ENCODE data around the gene FAM163B.

The FAM163B gene

GRCh38 chr9:133542002-133542401 lies 67.2 kb downstream of the FAM163B start:
- Histone ChIP-seq H3K27me3 (replicated peaks; ENCODE audit: control insufficient read depth, insufficient read depth, low read length) (peaks cover 1% of the 10 kb centered on the region), H3K4me3 (replicated peaks; ENCODE audit: low read depth, low read length) (no peak overlapping the region), H3K36me3 (ENCODE audit: control insufficient read depth, insufficient read depth, low read length) (no peaks in the 10 kb centered on the region)
- no peak for DNase-seq (ENCODE audit: extremely low read depth, insufficient read length)
- TF ChIP-seq CTCF (IDR thresholded peaks at IDR 0.05; ENCODE audit: insufficient read depth, low read length, poor library complexity, severe bottlenecking), result no peak

GRCh38 chr9:133540698-133541025 lies 68.5 kb downstream of the FAM163B start:
- peaks cover 3% of the 10 kb centered on the region for H3K27me3 ChIP-seq (replicated peaks; ENCODE audit: control insufficient read depth, insufficient read depth, low read length)
- peak; percentile 68 for TF ChIP-seq CTCF (IDR thresholded peaks at IDR 0.05; ENCODE audit: insufficient read depth, low read length, poor library complexity, severe bottlenecking)
- H3K36me3 ChIP-seq (ENCODE audit: control insufficient read depth, insufficient read depth, low read length), result no peaks in the 10 kb centered on the region
- peak; percentile 35 for DNase-seq (ENCODE audit: extremely low read depth, insufficient read length)
- no peak overlapping the region for H3K4me3 ChIP-seq (replicated peaks; ENCODE audit: low read depth, low read length)

- Histone ChIP-seq H3K4me3 (replicated peaks; ENCODE audit: low read depth, low read length) (no peak overlapping the region), H3K27me3 (replicated peaks; ENCODE audit: control insufficient read depth, insufficient read depth, low read length) (peaks cover 4% of the 10 kb centered on the region), H3K36me3 (ENCODE audit: control insufficient read depth, insufficient read depth, low read length) (no peaks in the 10 kb centered on the region)
- no peak for TF ChIP-seq CTCF (IDR thresholded peaks at IDR 0.05; ENCODE audit: insufficient read depth, low read length, poor library complexity, severe bottlenecking)
- no peak for DNase-seq (ENCODE audit: extremely low read depth, insufficient read length)
Measured at GRCh38 chr9:133539991-133540697, 69.0 kb downstream of the FAM163B start.

GRCh38 chr9:133538851-133539833 lies 70.0 kb downstream of the FAM163B start:
- Histone ChIP-seq H3K36me3 (ENCODE audit: control insufficient read depth, insufficient read depth, low read length) (no peaks in the 10 kb centered on the region), H3K4me3 (replicated peaks; ENCODE audit: low read depth, low read length) (no peak overlapping the region), H3K27me3 (replicated peaks; ENCODE audit: control insufficient read depth, insufficient read depth, low read length) (peaks cover 4% of the 10 kb centered on the region)
- TF ChIP-seq CTCF (IDR thresholded peaks at IDR 0.05; ENCODE audit: insufficient read depth, low read length, poor library complexity, severe bottlenecking), result no peak
- DNase-seq (ENCODE audit: extremely low read depth, insufficient read length), result no peak

- no peak for DNase-seq (ENCODE audit: extremely low read depth, insufficient read length)
- no peaks in the 10 kb centered on the region for H3K36me3 ChIP-seq (ENCODE audit: control insufficient read depth, insufficient read depth, low read length)
- no peak overlapping the region for H3K4me3 ChIP-seq (replicated peaks; ENCODE audit: low read depth, low read length)
- peaks cover 4% of the 10 kb centered on the region for H3K27me3 ChIP-seq (replicated peaks; ENCODE audit: control insufficient read depth, insufficient read depth, low read length)
- TF ChIP-seq CTCF (IDR thresholded peaks at IDR 0.05; ENCODE audit: insufficient read depth, low read length, poor library complexity, severe bottlenecking), result no peak
Measured at GRCh38 chr9:133538176-133538575, 71.0 kb downstream of the FAM163B start.
